ENCODE measurements around the gene WDR7.

- TF ChIP-seq MAX (IDR thresholded peaks at IDR 0.05) (no peak), EP300 (IDR thresholded peaks at IDR 0.05; ENCODE audit: borderline replicate concordance) (no peak), EGR1 (IDR thresholded peaks at IDR 0.05) (no peak)
Observed at GRCh38 chr18:56672981-56673380, 21.8 kb downstream of the WDR7 start.
